Karpas-422 (cell line): Measurements from ENCODE around the gene HIPK4. TPM values are rescaled to one million over a fixed set of nuclear protein-coding genes. Genes with fewer than 3 reads are reported as not detected.
"Not testable (repeated sequence)": the region's sequence is repeated elsewhere in the genome, so short reads cannot be mapped to it uniquely, and the experiment has no call there.

Source experiments
- DNase-seq: peaks from one replicate; pipeline ENCODE4 v3.0.0-alpha.2; 2015
- H2AFZ ChIP-seq: fragments of 200-600 bp; sonication (generic); 2 replicates; pipeline ENCODE4 v1.6.1; 2014; ENCODE audit warnings: antibody characterized with exemption, low read length, mixed read lengths
- H3K27ac ChIP-seq: fragments of 200-600 bp; sonication (generic); 2 replicates; pipeline ENCODE4 v1.5.1; 2014; ENCODE audit warnings: mild to moderate bottlenecking, low read length, moderate library complexity
- H3K27me3 ChIP-seq: fragments of 200-600 bp; sonication (generic); 2 replicates; pipeline ENCODE4 v1.6.1; 2014; ENCODE audit warnings: low read length, mixed read lengths
- H3K36me3 ChIP-seq: fragments of 200-600 bp; sonication (generic); 2 replicates; pipeline ENCODE4 v1.6.1; 2014; ENCODE audit warnings: low read length, mixed read lengths; ENCODE audit not compliant: insufficient read depth
- H3K4me1 ChIP-seq: fragments of 200-600 bp; sonication (generic); 2 replicates; pipeline ENCODE4 v1.6.1; 2014; ENCODE audit warnings: mild to moderate bottlenecking, low read length, mixed read lengths
- H3K4me2 ChIP-seq: fragments of 200-600 bp; sonication (generic); 2 replicates; pipeline ENCODE4 v1.6.1; 2014; ENCODE audit warnings: low read length, low read depth, mild to moderate bottlenecking; ENCODE audit not compliant: poor library complexity, severe bottlenecking
- H3K4me3 ChIP-seq: fragments of 200-600 bp; sonication (generic); 2 replicates; pipeline ENCODE4 v1.5.1; 2014; ENCODE audit warnings: mild to moderate bottlenecking, antibody characterized with exemption, low read length, mixed read lengths
- H3K79me2 ChIP-seq: fragments of 200-600 bp; sonication (generic); 2 replicates; pipeline ENCODE4 v1.6.1; 2014; ENCODE audit warnings: mild to moderate bottlenecking, low read length, mixed read lengths
- H3K9ac ChIP-seq: fragments of 200-600 bp; sonication (generic); 2 replicates; pipeline ENCODE4 v1.6.0; 2014; ENCODE audit warnings: low read length
- H3K9me2 ChIP-seq: fragments of 200-600 bp; sonication (generic), shearing (Covaris generic); replicated peaks from 2 replicates; pipeline ENCODE4 v1.6.0; 2014; ENCODE audit warnings: mild to moderate bottlenecking, low read length, moderate library complexity; ENCODE audit not compliant: insufficient read depth
- H3K9me3 ChIP-seq: fragments of 300-700, 200-600 bp; sonication (generic); 2 replicates; pipeline ENCODE4 v1.6.1; 2014; ENCODE audit warnings: low read length, mixed read lengths
- H4K20me1 ChIP-seq: fragments of 200-600 bp; sonication (generic); 2 replicates; pipeline ENCODE4 v1.6.1; 2014; ENCODE audit warnings: mild to moderate bottlenecking, antibody characterized with exemption, low read length, low read depth; ENCODE audit not compliant: insufficient read depth
- total RNA-seq: library from RNA; depleted of rRNA; stranded (reverse); fragments of >200 nt; shearing (Covaris generic); gene quantifications from 2 replicates; pipeline ENCODE4 v1.2.3, GENCODE V29; 2014; ENCODE audit warnings: low replicate concordance

The HIPK4 gene
- total RNA-seq, 1 experiment from 2014 or later, result not detected

GRCh38 chr19:40370997-40371801 lies 18.8 kb downstream of the HIPK4 start:
- Histone ChIP-seq H3K4me3 (no peak overlapping the region), H2AFZ (no peak overlapping the region), H3K4me2 (no peak overlapping the region), H3K79me2 (no peaks in the 10 kb centered on the region), H3K9ac (no peak overlapping the region), H3K9me3 (no peaks in the 10 kb centered on the region), H3K36me3 (no peaks in the 10 kb centered on the region), H3K27ac (no peak overlapping the region), H3K4me1 (peaks cover 8% of the 10 kb centered on the region), H4K20me1 (no peaks in the 10 kb centered on the region), H3K9me2 (no peaks in the 10 kb centered on the region), H3K27me3 (no peaks in the 10 kb centered on the region)
- no peak for DNase-seq

- not testable (repeated sequence) for DNase-seq, H3K36me3 ChIP-seq
Observed at GRCh38 chr19:40370253-40370652, 19.7 kb downstream of the HIPK4 start.

GRCh38 chr19:40369797-40370196 lies 20.2 kb downstream of the HIPK4 start:
- H4K20me1 ChIP-seq, result no peaks in the 10 kb centered on the region
- H3K4me3 ChIP-seq, result no peak overlapping the region
- no peaks in the 10 kb centered on the region for H3K9me2 ChIP-seq
- no peak overlapping the region for H3K27ac ChIP-seq
- no peaks in the 10 kb centered on the region for H3K9me3 ChIP-seq
- H3K36me3 ChIP-seq, result no peaks in the 10 kb centered on the region
- no peaks in the 10 kb centered on the region for H3K27me3 ChIP-seq
- H3K4me1 ChIP-seq, result peaks cover 14% of the 10 kb centered on the region
- no peak overlapping the region for H3K4me2 ChIP-seq
- H3K9ac ChIP-seq, result no peak overlapping the region
- H3K79me2 ChIP-seq, result no peaks in the 10 kb centered on the region
- DNase-seq, result no peak
- no peak overlapping the region for H2AFZ ChIP-seq

More at GRCh38 chr19:40370253-40370652, 19.7 kb downstream of the HIPK4 start:
- not testable (repeated sequence) for H3K9me2 ChIP-seq, H3K27me3 ChIP-seq, H2AFZ ChIP-seq, H3K9me3 ChIP-seq, H4K20me1 ChIP-seq, H3K27ac ChIP-seq, H3K4me3 ChIP-seq, H3K79me2 ChIP-seq, H3K9ac ChIP-seq, H3K4me2 ChIP-seq
- peaks cover 11% of the 10 kb centered on the region for H3K4me1 ChIP-seq

- Histone ChIP-seq H2AFZ (no peak overlapping the region), H3K27ac (no peak overlapping the region), H3K27me3 (no peaks in the 10 kb centered on the region), H3K4me1 (peaks cover 14% of the 10 kb centered on the region), H4K20me1 (no peaks in the 10 kb centered on the region), H3K9me3 (no peaks in the 10 kb centered on the region), H3K4me3 (no peak overlapping the region), H3K4me2 (no peak overlapping the region), H3K9me2 (no peaks in the 10 kb centered on the region), H3K9ac (no peak overlapping the region), H3K36me3 (no peaks in the 10 kb centered on the region), H3K79me2 (no peaks in the 10 kb centered on the region)
- no peak for DNase-seq
Observed at GRCh38 chr19:40367577-40368434, 22.2 kb downstream of the HIPK4 start.

GRCh38 chr19:40366697-40367561 lies 23.1 kb downstream of the HIPK4 start:
- H3K79me2 ChIP-seq, result no peaks in the 10 kb centered on the region
- H4K20me1 ChIP-seq, result no peaks in the 10 kb centered on the region
- no peak overlapping the region for H3K4me3 ChIP-seq
- no peak overlapping the region for H3K4me2 ChIP-seq
- H3K27me3 ChIP-seq, result no peaks in the 10 kb centered on the region
- H3K9ac ChIP-seq, result no peak overlapping the region
- no peak for DNase-seq
- H2AFZ ChIP-seq, result no peak overlapping the region
- H3K9me2 ChIP-seq, result no peaks in the 10 kb centered on the region
- H3K4me1 ChIP-seq, result peaks cover 14% of the 10 kb centered on the region
- H3K9me3 ChIP-seq, result no peaks in the 10 kb centered on the region
- H3K36me3 ChIP-seq, result no peaks in the 10 kb centered on the region
- H3K27ac ChIP-seq, result no peak overlapping the region

GRCh38 chr19:40365613-40366401 lies 24.2 kb downstream of the HIPK4 start:
- Histone ChIP-seq H3K9me3 (no peaks in the 10 kb centered on the region), H3K9ac (0 out of 2 replicates have a peak overlapping the region, but pooled peaks have one; percentile 53), H4K20me1 (no peaks in the 10 kb centered on the region), H3K4me3 (peak overlapping the region; percentile 58; the same call in 1 of the 2 replicates), H3K4me2 (peak overlapping the region; percentile 56), H3K27me3 (no peaks in the 10 kb centered on the region), H3K27ac (no peak overlapping the region), H3K36me3 (no peaks in the 10 kb centered on the region), H3K79me2 (no peaks in the 10 kb centered on the region), H3K9me2 (no peaks in the 10 kb centered on the region), H3K4me1 (peaks cover 14% of the 10 kb centered on the region), H2AFZ (peak overlapping the region; percentile 3; the same call in 1 of the 2 replicates)
- DNase-seq, result peak; percentile 81

- Histone ChIP-seq H3K27ac (no peak overlapping the region), H3K4me2 (peak overlapping the region; percentile 56), H3K4me3 (no peak overlapping the region), H3K9me3 (no peaks in the 10 kb centered on the region), H3K9ac (no peak overlapping the region), H3K79me2 (no peaks in the 10 kb centered on the region), H3K4me1 (peaks cover 14% of the 10 kb centered on the region), H3K27me3 (no peaks in the 10 kb centered on the region), H2AFZ (no peak overlapping the region), H3K36me3 (no peaks in the 10 kb centered on the region), H3K9me2 (no peaks in the 10 kb centered on the region), H4K20me1 (no peaks in the 10 kb centered on the region)
- no peak for DNase-seq
Observed at GRCh38 chr19:40365010-40365409, 25.0 kb downstream of the HIPK4 start.
